ENCODE data around the gene ZNF619. TPM values are rescaled to one million over a fixed set of nuclear protein-coding genes. Genes with fewer than 3 reads are reported as not detected.
A peak's percentile ranks its signal among the peaks of the same experiment; 100 is the strongest.

The ZNF619 gene
- total and polyA plus RNA-seq, 2 of the 13 experiments (the other 11 are each of a cell fraction or from before 2014, with no cell fraction given): 0.83 to 5.2 TPM

- TF ChIP-seq ZNF646 (CRISPR knock-in tag; IDR thresholded peaks at IDR 0.05) (no peak), ZNF703 (CRISPR knock-in tag; IDR thresholded peaks at IDR 0.05; ENCODE audit: borderline replicate concordance) (0 out of 2 replicates have a peak, but pooled peaks have one; percentile 67), NCOA2 (CRISPR knock-in tag; IDR thresholded peaks at IDR 0.05) (peak; percentile 55; the same call in 1 of the 2 replicates), JDP2 (CRISPR knock-in tag; IDR thresholded peaks at IDR 0.05; ENCODE audit: borderline replicate concordance) (no peak), PHF5A (CRISPR knock-in tag; IDR thresholded peaks at IDR 0.05; ENCODE audit: low read depth, unreplicated experiment) (peak; percentile 67), POLR2A (IDR thresholded peaks at IDR 0.05; ENCODE audit: insufficient read depth in 1 of 2, low read depth in 2 of 2, low read length in 2 of 2) (peak; percentile 94), UBTF (CRISPR knock-in tag; IDR thresholded peaks at IDR 0.05) (peak; percentile 96), ZNF652 (CRISPR knock-in tag; IDR thresholded peaks at IDR 0.05; ENCODE audit: borderline replicate concordance, low read depth) (0 out of 2 replicates have a peak, but pooled peaks have one; percentile 20), ZNF569 (CRISPR knock-in tag; IDR thresholded peaks at IDR 0.05; ENCODE audit: borderline replicate concordance) (no peak), ZNF260 (CRISPR knock-in tag; IDR thresholded peaks at IDR 0.05; ENCODE audit: borderline replicate concordance, low read depth) (no peak), ZNF24 (IDR thresholded peaks at IDR 0.05) (no peak), TBL1XR1 (IDR thresholded peaks at IDR 0.05; ENCODE audit: borderline replicate concordance, low read length, partially characterized antibody) (peak; percentile 30), PLRG1 (conservative IDR thresholded peaks at IDR 0.05) (no peak), NFE2L2 (IDR thresholded peaks at IDR 0.05; ENCODE audit: low read length) (no peak), ZNF362 (CRISPR knock-in tag; IDR thresholded peaks at IDR 0.05; ENCODE audit: borderline replicate concordance) (no peak; the same call in 1 of the 2 replicates), ZNF710 (CRISPR knock-in tag; IDR thresholded peaks at IDR 0.05; ENCODE audit: borderline replicate concordance) (peak; percentile 85), MTA1 (CRISPR knock-in tag; IDR thresholded peaks at IDR 0.05; ENCODE audit: borderline replicate concordance) (peak; percentile 46; the same call in 1 of the 2 replicates)
These were observed 47.8 kb downstream of the ZNF619 start, which contains the start of gene ZNF621 (continued) for GRCh38 chr3:40524568-40525285.

Data from HepG2 (cell line).